ENCODE results near the gene RNU6-9.

RNU6-9 gene

DNA sequence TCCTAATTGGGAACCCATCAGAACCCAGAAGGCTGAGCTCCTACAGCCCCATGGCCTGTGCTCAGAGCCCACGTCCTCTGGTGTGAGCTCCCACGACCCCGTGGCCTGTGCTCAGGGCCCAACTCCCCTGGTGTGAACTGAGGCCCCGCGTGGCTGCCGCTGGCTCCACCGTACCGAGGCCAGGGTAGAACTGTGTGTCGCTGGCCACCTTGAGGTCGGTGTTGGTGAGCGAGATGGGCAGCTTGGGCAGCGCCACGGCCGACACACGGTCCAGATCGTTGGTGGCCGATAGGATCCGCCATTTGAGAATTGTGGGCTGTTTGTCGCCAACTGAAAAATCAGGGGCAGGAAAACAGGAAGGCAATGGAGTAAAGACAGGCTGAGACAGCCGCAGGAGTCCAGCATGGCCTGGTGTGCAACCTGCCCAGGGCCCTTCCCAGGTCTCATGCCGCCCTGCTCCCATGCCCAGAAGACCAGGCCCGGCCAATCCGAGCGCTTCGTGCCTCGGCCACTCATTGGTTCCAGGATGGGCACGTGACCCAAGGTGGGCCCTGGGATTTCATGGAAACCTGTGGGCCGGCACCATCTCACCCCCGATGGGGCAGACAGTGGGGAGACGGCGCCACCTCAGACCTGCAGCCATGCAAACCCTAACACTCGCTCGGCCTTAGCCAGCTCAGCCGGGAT, 11.8 kb upstream of the RNU6-9 start:
- TF ChIP-seq, protein P1, sequence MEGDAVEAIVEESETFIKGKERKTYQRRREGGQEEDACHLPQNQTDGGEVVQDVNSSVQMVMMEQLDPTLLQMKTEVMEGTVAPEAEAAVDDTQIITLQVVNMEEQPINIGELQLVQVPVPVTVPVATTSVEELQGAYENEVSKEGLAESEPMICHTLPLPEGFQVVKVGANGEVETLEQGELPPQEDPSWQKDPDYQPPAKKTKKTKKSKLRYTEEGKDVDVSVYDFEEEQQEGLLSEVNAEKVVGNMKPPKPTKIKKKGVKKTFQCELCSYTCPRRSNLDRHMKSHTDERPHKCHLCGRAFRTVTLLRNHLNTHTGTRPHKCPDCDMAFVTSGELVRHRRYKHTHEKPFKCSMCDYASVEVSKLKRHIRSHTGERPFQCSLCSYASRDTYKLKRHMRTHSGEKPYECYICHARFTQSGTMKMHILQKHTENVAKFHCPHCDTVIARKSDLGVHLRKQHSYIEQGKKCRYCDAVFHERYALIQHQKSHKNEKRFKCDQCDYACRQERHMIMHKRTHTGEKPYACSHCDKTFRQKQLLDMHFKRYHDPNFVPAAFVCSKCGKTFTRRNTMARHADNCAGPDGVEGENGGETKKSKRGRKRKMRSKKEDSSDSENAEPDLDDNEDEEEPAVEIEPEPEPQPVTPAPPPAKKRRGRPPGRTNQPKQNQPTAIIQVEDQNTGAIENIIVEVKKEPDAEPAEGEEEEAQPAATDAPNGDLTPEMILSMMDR (IDR thresholded peaks at IDR 0.05; ENCODE audit: low read depth, low read length): no peak
- no peaks in the 10 kb centered on the region for H3K9me3 ChIP-seq (ENCODE audit: severe bottlenecking)
- H3K27ac ChIP-seq: no peak overlapping the region
- DNase-seq: no peak
- H3K27me3 ChIP-seq (ENCODE audit: insufficient read depth, low read depth, severe bottlenecking): no peaks in the 10 kb centered on the region
- H3K36me3 ChIP-seq: peaks cover 58% of the 10 kb centered on the region
- no peak overlapping the region for H3K4me3 ChIP-seq (ENCODE audit: low read depth, low read length)

DNA sequence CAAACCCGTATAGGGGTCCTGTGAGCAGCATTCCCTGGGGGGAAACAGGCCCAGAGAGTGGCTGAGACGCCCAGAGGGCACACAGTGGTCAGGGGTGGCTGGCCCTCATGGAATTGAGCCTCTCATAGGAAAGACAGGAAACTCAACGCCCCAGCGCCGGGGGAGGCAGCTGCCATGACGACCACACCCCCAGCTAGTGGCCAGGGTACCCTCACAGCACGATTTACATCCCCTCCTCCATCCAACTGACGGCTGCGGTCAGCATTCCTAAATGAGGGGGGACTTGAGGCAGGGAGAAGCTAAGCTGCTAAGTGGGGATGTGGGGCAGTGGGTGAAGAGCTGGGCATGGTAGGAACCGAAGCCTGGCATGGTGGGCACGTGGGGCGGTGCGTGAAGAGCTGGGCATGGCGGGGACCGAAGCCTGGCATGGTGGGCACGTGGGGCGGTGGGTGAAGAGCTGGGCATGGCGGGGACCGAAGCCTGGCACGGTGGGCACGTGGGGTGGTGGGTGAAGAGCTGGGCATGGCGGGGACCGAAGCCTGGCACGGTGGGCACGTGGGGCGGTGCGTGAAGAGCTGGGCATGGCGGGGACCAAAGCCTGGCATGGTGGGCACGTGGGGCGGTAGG, 10.3 kb upstream of the RNU6-9 start:
- TF ChIP-seq, protein P1 (IDR thresholded peaks at IDR 0.05; ENCODE audit: low read depth, low read length): no peak
- no peak for DNase-seq
- no peak overlapping the region for H3K4me3 ChIP-seq (ENCODE audit: low read depth, low read length)
- peaks cover 67% of the 10 kb centered on the region for H3K36me3 ChIP-seq
- no peaks in the 10 kb centered on the region for H3K27me3 ChIP-seq (ENCODE audit: insufficient read depth, low read depth, severe bottlenecking)
- H3K9me3 ChIP-seq (ENCODE audit: severe bottlenecking): no peaks in the 10 kb centered on the region
- H3K27ac ChIP-seq: no peak overlapping the region

DNA sequence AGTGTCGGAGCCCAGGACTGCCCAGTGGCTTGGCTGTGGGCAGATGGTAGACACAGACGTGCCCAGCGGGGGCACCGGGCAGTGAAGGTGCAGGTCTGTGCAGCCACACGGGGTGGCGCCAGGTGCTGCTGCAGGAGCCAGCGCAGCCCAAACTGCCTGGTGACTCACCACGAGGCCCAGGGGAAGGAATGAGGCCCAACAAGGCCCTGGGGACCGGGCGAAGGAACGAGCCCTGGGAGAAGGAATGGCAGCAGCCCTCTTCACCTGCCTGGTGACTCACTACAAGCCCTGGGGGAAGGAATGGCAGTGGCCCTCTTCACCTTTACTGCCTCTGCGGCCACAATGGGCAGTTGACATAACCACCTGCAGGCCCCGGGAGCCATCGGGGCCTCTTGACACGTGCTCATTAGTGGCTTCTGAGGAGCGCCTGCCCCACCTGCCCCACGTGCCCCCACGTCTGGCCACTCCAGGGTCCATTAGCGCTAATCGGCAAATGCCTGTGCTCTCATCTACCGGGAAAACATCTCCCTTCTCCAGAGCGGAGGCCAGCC, 9.5 kb upstream of the RNU6-9 start:
- DNase-seq: no peak
- TF ChIP-seq, protein P1 (IDR thresholded peaks at IDR 0.05; ENCODE audit: low read depth, low read length): no peak
- peaks cover 75% of the 10 kb centered on the region for H3K36me3 ChIP-seq
- H3K27me3 ChIP-seq (ENCODE audit: insufficient read depth, low read depth, severe bottlenecking): no peaks in the 10 kb centered on the region
- H3K4me3 ChIP-seq (ENCODE audit: low read depth, low read length): no peak overlapping the region
- no peak overlapping the region for H3K27ac ChIP-seq
- no peaks in the 10 kb centered on the region for H3K9me3 ChIP-seq (ENCODE audit: severe bottlenecking)

DNA sequence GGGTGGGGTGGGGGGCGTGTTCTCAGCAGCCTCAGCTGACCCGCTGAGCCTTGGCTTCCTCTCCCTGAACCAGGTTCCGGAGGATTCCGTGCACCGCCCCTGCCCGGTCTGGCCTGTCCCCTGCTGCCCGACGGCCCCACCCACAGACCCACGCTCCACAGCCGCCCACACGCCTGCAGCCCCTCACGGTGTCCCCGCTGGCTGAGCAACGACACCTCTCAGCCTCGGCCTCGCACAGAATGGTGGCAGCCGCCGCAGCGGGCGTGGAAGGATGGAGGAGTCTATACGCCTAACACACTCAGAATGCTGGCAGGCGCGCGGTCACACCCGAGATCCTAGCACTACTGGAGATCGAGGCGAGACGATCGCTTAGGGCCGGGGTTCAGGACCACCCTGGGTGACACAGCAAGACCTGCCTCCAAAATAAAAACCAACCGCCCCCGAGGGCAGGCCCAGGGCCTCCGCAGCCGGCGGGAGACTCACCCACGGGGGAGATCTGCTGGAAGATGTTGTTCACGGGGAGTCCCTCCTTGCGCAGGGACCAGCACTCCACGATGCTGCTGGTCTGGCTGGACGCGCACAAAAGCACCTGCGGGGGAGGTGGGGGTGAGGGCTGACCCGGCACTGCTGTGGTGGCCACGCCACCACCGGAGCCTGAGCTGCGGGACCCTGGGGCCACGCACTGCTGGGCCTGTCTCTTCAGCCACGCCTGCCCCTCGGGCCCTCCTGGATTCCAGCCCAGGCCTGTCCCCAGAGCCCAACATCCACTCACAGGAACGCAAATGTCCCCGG, 8.7 kb upstream of the RNU6-9 start:
- peaks cover 80% of the 10 kb centered on the region for H3K36me3 ChIP-seq

DNA sequence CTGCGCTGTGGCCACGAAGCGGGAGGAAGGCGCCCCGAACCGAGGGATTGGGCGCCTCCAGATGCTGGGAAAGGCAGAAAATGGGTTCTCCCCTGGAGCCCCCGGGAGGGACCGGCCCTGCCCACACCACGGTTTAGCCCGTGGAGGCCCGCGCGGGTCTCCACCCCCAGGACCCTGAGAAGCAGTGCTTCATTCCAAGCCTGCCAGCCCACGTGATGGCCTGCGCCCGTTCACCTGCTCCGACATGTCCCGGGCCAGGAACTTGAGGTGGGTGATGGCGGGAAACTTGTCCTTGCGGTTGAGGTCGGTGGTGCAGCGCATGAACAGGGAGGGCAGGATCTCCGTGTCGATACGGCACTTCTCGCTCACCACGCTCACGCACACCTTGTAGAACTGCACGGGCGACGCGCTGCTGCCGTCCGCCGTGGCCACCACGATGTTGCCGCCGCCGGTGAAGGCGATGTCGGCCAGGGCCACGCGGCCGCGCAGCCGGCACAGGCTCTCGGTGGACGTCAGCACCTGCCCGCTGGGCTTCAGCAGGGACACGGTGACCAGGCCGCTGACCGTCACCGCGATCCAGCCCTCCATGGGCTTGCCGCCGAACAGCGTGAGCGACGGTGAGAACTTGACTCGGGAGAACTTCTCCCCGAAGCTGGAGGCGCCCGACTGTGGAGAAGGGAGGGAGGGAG, 7.6 kb upstream of the RNU6-9 start:
- Histone ChIP-seq H3K36me3 (peaks cover 88% of the 10 kb centered on the region), H3K9me3 (ENCODE audit: severe bottlenecking) (no peaks in the 10 kb centered on the region), H3K27ac (no peak overlapping the region), H3K4me3 (ENCODE audit: low read depth, low read length) (no peak overlapping the region), H3K27me3 (ENCODE audit: insufficient read depth, low read depth, severe bottlenecking) (no peaks in the 10 kb centered on the region)
- no peak for DNase-seq
- TF ChIP-seq, protein P1 (IDR thresholded peaks at IDR 0.05; ENCODE audit: low read depth, low read length): no peak

More for the DNA sequence above, 8.7 kb upstream of the RNU6-9 start:
- no peak overlapping the region for H3K27ac ChIP-seq
- no peaks in the 10 kb centered on the region for H3K27me3 ChIP-seq (ENCODE audit: insufficient read depth, low read depth, severe bottlenecking)
- no peaks in the 10 kb centered on the region for H3K9me3 ChIP-seq (ENCODE audit: severe bottlenecking)
- no peak for DNase-seq
- H3K4me3 ChIP-seq (ENCODE audit: low read depth, low read length): no peak overlapping the region
- TF ChIP-seq, protein P1 (IDR thresholded peaks at IDR 0.05; ENCODE audit: low read depth, low read length): no peak
